SK-N-SH treated with all-trans-retinoic acid at 6 μM for 48 hours (cell line): ENCODE data around the gene CRISPLD2.

Source experiments
- ARNTL ChIP-seq: fragments of 450-650 bp; formaldehyde crosslinking; IDR thresholded peaks from 2 replicates; pipeline ENCODE4 v1.5.0; 2020; ENCODE audit warnings: low read depth, mild to moderate bottlenecking, moderate library complexity, borderline replicate concordance
- BACH2 ChIP-seq: fragments of 250-450 bp; sonication (Bioruptor Pico); IDR thresholded peaks from 2 replicates; pipeline ENCODE4 v1.9.0; 2021; ENCODE audit warnings: mild to moderate bottlenecking, borderline replicate concordance
- CREB5 ChIP-seq: fragments of 250-450 bp; sonication (Bioruptor Pico); IDR thresholded peaks from 2 replicates; pipeline ENCODE4 v1.5.1; 2020; ENCODE audit warnings: low read depth, mild to moderate bottlenecking, moderate library complexity
- CSRNP3 ChIP-seq: fragments of 250-450 bp; sonication (Bioruptor Pico); IDR thresholded peaks from 2 replicates; pipeline ENCODE4 v1.5.1; 2021; ENCODE audit warnings: mild to moderate bottlenecking, moderate library complexity
- ESRRG ChIP-seq: fragments of 250-450 bp; sonication (Bioruptor Pico); IDR thresholded peaks from 2 replicates; pipeline ENCODE4 v1.6.1; 2021; ENCODE audit warnings: mild to moderate bottlenecking
- GLIS3 ChIP-seq: fragments of 250-450 bp; sonication (Bioruptor Pico); IDR thresholded peaks from 2 replicates; pipeline ENCODE4 v1.5.0; 2020; ENCODE audit warnings: mild to moderate bottlenecking, moderate library complexity
- PATZ1 ChIP-seq: fragments of 250-450 bp; sonication (Bioruptor Pico); IDR thresholded peaks from 2 replicates; pipeline ENCODE4 v1.8.0; 2020; ENCODE audit warnings: mild to moderate bottlenecking, moderate library complexity, borderline replicate concordance
- POU6F1 ChIP-seq: fragments of 250-450 bp; sonication (Bioruptor Pico); IDR thresholded peaks from 2 replicates; pipeline ENCODE4 v1.8.0; 2021; ENCODE audit warnings: low read depth, mild to moderate bottlenecking, moderate library complexity, borderline replicate concordance
- RARB ChIP-seq: fragments of 250-450 bp; sonication (Bioruptor Pico); IDR thresholded peaks from 2 replicates; pipeline ENCODE4 v1.8.0; 2021; ENCODE audit warnings: mild to moderate bottlenecking, moderate library complexity
- TSHZ2 ChIP-seq: fragments of 250-450 bp; sonication (Bioruptor Pico); IDR thresholded peaks from 2 replicates; pipeline ENCODE4 v1.5.0; 2020; ENCODE audit warnings: mild to moderate bottlenecking, moderate library complexity
- ZC3H10 ChIP-seq: fragments of 250-450 bp; sonication (Bioruptor Pico); IDR thresholded peaks from 2 replicates; pipeline ENCODE4 v1.5.1; 2021; ENCODE audit warnings: mild to moderate bottlenecking, moderate library complexity
- ZNF565 ChIP-seq: fragments of 450-650 bp; formaldehyde crosslinking; conservative IDR thresholded peaks from 2 replicates; pipeline ENCODE4 v1.5.0; 2020; ENCODE audit warnings: low read depth, mild to moderate bottlenecking, moderate library complexity
- ZNF70 ChIP-seq: fragments of 450-650 bp; formaldehyde crosslinking; IDR thresholded peaks from 2 replicates; pipeline ENCODE4 v1.5.0; 2020; ENCODE audit warnings: mild to moderate bottlenecking, moderate library complexity

GRCh38 chr16:84794626-84795025 lies 25.2 kb upstream of the CRISPLD2 start:
- TF ChIP-seq CSRNP3 (no peak), PATZ1 (CRISPR knock-in tag) (no peak), ZC3H10 (no peak), ZNF70 (CRISPR knock-in tag) (no peak), ZNF565 (CRISPR knock-in tag) (no peak), CREB5 (CRISPR knock-in tag) (no peak), ESRRG (CRISPR knock-in tag) (no peak), BACH2 (no peak), RARB (no peak), ARNTL (no peak), GLIS3 (CRISPR knock-in tag) (no peak), TSHZ2 (no peak), POU6F1 (CRISPR knock-in tag) (no peak)
